ENCODE data around the gene DYNLT4. TPM values are rescaled to one million over a fixed set of nuclear protein-coding genes. Genes with fewer than 3 reads are reported as not detected.
"Not testable (repeated sequence)": the region's sequence is repeated elsewhere in the genome, so short reads cannot be mapped to it uniquely, and the experiment has no call there.

The DYNLT4 gene
- total RNA-seq, 1 donor: 0.36 TPM

DNA sequence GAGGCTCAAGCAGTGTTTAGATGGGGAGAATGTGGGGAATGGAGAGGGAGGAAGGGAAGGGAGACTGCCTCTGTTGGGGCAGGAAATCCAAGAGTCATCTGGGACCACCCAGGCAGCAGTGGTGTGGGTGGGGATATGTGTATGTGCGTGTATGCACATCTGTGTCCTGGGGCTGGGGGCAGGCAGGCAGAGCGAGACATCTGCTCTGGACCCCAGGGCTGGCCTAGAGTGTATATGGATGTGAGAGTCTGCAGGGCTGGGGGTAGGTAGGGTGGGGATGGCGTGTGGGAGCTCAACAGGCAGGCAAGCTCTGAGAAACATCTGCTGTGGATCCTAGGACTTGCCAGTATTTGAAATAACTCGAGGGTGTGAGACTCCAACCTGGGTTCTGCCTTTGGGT lies 32.4 kb upstream of the DYNLT4 start:
- H3K79me2 ChIP-seq (ENCODE audit: insufficient read depth, low read length): no peaks in the 10 kb centered on the region
- DNase-seq (ENCODE audit: insufficient read length, low spot score, missing footprints): no peak
- peaks cover 8% of the 10 kb centered on the region for H3K4me1 ChIP-seq (ENCODE audit: insufficient read depth, low read length)
- no peaks in the 10 kb centered on the region for H3K9me3 ChIP-seq (ENCODE audit: low read depth, low read length)
- no peaks in the 10 kb centered on the region for H3K27me3 ChIP-seq (ENCODE audit: insufficient read depth, low read length)
- no peaks in the 10 kb centered on the region for H3K36me3 ChIP-seq (ENCODE audit: insufficient read depth, low read length)
- H4K20me1 ChIP-seq (ENCODE audit: insufficient read depth, low read length): no peaks in the 10 kb centered on the region
- TF ChIP-seq, protein P1, sequence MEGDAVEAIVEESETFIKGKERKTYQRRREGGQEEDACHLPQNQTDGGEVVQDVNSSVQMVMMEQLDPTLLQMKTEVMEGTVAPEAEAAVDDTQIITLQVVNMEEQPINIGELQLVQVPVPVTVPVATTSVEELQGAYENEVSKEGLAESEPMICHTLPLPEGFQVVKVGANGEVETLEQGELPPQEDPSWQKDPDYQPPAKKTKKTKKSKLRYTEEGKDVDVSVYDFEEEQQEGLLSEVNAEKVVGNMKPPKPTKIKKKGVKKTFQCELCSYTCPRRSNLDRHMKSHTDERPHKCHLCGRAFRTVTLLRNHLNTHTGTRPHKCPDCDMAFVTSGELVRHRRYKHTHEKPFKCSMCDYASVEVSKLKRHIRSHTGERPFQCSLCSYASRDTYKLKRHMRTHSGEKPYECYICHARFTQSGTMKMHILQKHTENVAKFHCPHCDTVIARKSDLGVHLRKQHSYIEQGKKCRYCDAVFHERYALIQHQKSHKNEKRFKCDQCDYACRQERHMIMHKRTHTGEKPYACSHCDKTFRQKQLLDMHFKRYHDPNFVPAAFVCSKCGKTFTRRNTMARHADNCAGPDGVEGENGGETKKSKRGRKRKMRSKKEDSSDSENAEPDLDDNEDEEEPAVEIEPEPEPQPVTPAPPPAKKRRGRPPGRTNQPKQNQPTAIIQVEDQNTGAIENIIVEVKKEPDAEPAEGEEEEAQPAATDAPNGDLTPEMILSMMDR (IDR thresholded peaks at IDR 0.05; ENCODE audit: extremely low read depth, low read depth, low read length): no peak
- no peak overlapping the region for H2AFZ ChIP-seq (ENCODE audit: low read length)
- H3K27ac ChIP-seq (ENCODE audit: low read depth, low read length): no peak overlapping the region
- H3K4me3 ChIP-seq (ENCODE audit: insufficient read depth, low read length): no peak overlapping the region
- H3K4me2 ChIP-seq (ENCODE audit: insufficient read depth, low read length): no peak overlapping the region

DNA sequence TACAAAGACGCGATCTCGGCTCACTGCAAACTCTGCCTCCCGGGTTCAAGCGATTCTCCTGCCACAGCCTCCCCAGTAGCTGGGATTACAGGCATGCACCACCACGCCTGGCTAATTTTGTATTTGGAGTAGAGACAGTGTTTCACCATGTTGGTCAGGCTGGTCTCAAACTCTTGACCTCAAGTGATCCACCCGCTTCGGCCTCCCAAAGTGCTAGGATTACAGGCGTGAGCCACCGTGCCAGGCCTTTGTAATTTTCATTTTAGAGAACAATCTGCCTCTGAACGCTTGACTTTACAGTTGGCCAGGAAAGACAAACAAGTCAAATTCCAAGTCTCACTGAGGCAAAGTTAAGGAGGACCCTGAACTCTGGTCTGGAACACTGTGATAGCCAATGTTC lies 31.1 kb upstream of the DYNLT4 start:
- H3K4me1 ChIP-seq (ENCODE audit: insufficient read depth, low read length); DNase-seq (ENCODE audit: insufficient read length, low spot score, missing footprints); H3K27me3 ChIP-seq (ENCODE audit: insufficient read depth, low read length): not testable (repeated sequence)

DNA sequence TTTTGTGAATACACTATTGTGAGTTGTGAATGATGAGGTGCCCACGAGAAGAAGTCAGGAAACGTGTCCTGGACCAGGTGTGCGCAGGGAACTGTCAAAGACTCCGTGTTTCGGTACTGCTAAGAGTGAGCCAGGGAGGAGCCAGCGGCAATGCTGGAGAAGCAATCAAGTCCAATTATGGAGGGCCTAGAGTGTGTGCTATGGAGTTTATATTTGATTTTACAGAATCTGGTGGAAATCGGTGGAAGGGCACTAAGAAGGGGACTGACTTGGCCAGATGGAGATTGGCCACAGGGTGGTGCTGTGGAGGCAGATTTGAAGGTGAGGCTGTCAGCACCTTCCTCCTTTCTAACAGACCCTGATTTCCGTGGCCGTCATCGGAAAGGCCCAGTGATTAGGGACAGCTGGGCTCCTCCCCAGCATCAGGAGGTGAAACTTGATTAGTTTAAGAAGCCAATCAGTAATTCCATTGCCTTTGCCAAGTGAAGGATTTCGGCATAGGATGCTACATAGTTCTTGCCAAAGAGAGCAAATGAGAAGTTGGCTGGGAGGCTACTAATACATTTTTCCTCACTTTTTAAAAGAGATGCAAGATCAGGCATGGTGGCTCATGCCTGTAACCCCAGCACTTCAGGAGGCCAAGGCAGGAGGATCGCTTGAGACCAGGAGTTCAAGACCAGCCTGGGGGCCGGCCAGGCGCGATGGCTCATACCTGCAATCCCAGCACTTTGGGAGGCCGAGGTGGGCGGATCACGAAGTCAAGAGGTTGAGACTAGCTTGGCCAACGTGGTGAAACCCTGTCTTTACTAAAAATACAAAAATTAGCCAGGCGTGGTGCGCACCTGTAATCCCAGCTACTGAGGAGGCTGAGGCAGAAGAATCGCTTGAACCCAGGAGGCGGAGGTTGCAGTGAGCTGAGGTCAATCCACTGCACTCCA lies 28.9 kb upstream of the DYNLT4 start:
- Histone ChIP-seq H3K9me3 (ENCODE audit: low read depth, low read length) (no peaks in the 10 kb centered on the region), H3K4me1 (ENCODE audit: insufficient read depth, low read length) (peaks cover 3% of the 10 kb centered on the region), H3K27me3 (ENCODE audit: insufficient read depth, low read length) (no peaks in the 10 kb centered on the region), H3K36me3 (ENCODE audit: insufficient read depth, low read length) (no peaks in the 10 kb centered on the region), H2AFZ (ENCODE audit: low read length) (peak overlapping the region; percentile 85), H4K20me1 (ENCODE audit: insufficient read depth, low read length) (no peaks in the 10 kb centered on the region), H3K79me2 (ENCODE audit: insufficient read depth, low read length) (no peaks in the 10 kb centered on the region), H3K4me2 (ENCODE audit: insufficient read depth, low read length) (peak overlapping the region; percentile 79), H3K4me3 (ENCODE audit: insufficient read depth, low read length) (peak overlapping the region; percentile 46), H3K27ac (ENCODE audit: low read depth, low read length) (no peak overlapping the region)
- DNase-seq (ENCODE audit: insufficient read length, low spot score, missing footprints): peak; percentile 93
- TF ChIP-seq, protein P1 (IDR thresholded peaks at IDR 0.05; ENCODE audit: extremely low read depth, low read depth, low read length): peak; percentile 92

More for the DNA sequence above, 31.1 kb upstream of the DYNLT4 start:
- H3K27ac ChIP-seq (ENCODE audit: low read depth, low read length); H3K4me2 ChIP-seq (ENCODE audit: insufficient read depth, low read length); H4K20me1 ChIP-seq (ENCODE audit: insufficient read depth, low read length); H3K36me3 ChIP-seq (ENCODE audit: insufficient read depth, low read length); H3K79me2 ChIP-seq (ENCODE audit: insufficient read depth, low read length); H3K9me3 ChIP-seq (ENCODE audit: low read depth, low read length); H2AFZ ChIP-seq (ENCODE audit: low read length); H3K4me3 ChIP-seq (ENCODE audit: insufficient read depth, low read length): not testable (repeated sequence)

DNA sequence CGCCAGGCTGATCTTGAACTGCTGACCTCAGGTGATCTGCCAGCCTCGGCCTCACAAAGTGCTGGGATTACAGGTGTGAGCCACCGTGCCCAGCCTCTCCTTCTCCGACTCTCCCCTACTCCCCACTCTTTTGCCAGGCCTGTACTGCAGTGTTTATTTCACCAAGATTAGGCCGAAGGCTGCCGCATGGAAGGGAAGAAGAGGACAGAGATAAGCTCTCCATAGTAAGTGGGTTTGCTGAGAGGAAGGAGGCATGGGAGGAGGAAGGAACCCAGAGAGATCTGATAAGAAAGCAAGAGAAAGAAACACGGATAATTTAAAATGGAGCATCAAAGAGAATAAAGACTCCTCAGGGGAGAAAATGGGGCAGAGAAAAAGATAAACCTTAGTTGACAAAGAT lies 27.2 kb upstream of the DYNLT4 start:
- no peak overlapping the region for H2AFZ ChIP-seq (ENCODE audit: low read length)

More for the DNA sequence above, 27.2 kb upstream of the DYNLT4 start:
- H3K79me2 ChIP-seq (ENCODE audit: insufficient read depth, low read length): no peaks in the 10 kb centered on the region
- no peak for DNase-seq (ENCODE audit: insufficient read length, low spot score, missing footprints)
- H3K4me3 ChIP-seq (ENCODE audit: insufficient read depth, low read length): no peak overlapping the region
- no peak overlapping the region for H3K27ac ChIP-seq (ENCODE audit: low read depth, low read length)
- no peaks in the 10 kb centered on the region for H3K27me3 ChIP-seq (ENCODE audit: insufficient read depth, low read length)
- no peak overlapping the region for H3K4me2 ChIP-seq (ENCODE audit: insufficient read depth, low read length)
- no peaks in the 10 kb centered on the region for H3K9me3 ChIP-seq (ENCODE audit: low read depth, low read length)
- peaks cover 3% of the 10 kb centered on the region for H3K4me1 ChIP-seq (ENCODE audit: insufficient read depth, low read length)
- H4K20me1 ChIP-seq (ENCODE audit: insufficient read depth, low read length): no peaks in the 10 kb centered on the region
- no peaks in the 10 kb centered on the region for H3K36me3 ChIP-seq (ENCODE audit: insufficient read depth, low read length)
- TF ChIP-seq, protein P1 (IDR thresholded peaks at IDR 0.05; ENCODE audit: extremely low read depth, low read depth, low read length): no peak
